ENCODE data around the gene ZNF597.

The ZNF597 gene

GRCh38 chr16:3454093-3454492 is 10.8 kb upstream of the ZNF597 start:
- TF ChIP-seq ZNF274 (IDR thresholded peaks at IDR 0.05; ENCODE audit: low read depth, low read length): no peak
- H3K4me3 ChIP-seq (ENCODE audit: low read length): no peak overlapping the region

DNA sequence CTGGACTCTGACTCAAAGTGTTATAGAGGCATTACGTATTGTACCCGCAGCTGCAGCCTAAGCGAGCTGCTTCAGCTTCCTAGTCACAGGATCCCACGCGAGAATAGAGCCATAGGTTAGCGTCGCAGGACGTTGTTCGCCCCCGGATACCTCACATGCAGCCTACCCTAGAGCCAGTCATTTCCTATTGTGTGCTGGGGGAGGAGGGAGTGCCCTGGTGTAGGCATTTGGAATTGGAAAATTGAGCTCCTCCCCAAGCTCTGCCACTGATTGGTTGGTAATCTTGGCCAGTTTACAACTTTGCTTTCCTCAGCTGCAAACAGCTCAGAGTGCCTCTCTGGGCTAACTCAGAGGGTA is 706 bp upstream of the ZNF597 start:
- TF ChIP-seq ZNF274 (IDR thresholded peaks at IDR 0.05; ENCODE audit: low read depth, low read length): no peak
- peak overlapping the region; percentile 70 for H3K4me3 ChIP-seq (ENCODE audit: low read length)

DNA sequence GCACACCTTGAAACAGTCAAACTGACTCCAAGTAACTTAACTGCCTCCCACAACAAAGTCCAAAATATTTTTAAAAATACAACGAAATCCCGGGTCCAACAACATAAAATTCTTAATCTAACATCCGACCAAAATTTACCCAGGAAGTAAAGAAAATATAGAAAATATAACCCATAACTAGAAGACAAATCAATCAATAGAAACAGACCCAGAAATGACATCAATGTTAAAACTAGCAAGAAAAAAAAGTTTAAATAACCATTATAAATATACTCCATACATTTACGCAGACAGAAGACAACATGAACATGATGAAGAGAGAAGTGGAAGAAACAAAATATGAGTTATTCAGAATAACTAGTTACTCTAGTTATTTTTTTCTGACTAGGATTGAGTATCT is 3.7 kb downstream of the ZNF597 start:
- H3K4me3 ChIP-seq (ENCODE audit: low read length): no peak overlapping the region
- no peak for TF ChIP-seq ZNF274 (IDR thresholded peaks at IDR 0.05; ENCODE audit: low read depth, low read length)

DNA sequence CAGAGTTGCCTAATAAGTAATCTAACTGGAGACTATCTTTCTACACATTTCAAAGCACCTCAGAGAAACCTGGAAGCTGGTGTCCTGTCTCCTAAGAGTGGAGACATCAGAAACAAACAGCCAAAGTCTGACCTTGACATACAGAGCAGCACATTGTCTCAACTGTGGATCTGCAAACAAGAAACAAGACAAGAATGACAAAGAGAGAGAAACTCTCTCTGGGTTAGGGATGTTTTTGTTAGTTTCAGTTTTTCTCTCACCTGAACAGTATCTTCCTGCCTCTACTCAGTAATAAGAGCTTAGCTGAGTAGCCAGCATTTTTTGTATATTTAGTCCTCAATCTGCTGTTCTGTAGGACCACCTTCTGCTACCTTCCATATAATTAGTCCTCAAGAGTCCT is 8.9 kb downstream of the ZNF597 start:
- peak overlapping the region; percentile 26; the same call in 1 of the 2 replicates for H3K4me3 ChIP-seq (ENCODE audit: low read length)
- TF ChIP-seq ZNF274 (IDR thresholded peaks at IDR 0.05; ENCODE audit: low read depth, low read length): no peak

DNA sequence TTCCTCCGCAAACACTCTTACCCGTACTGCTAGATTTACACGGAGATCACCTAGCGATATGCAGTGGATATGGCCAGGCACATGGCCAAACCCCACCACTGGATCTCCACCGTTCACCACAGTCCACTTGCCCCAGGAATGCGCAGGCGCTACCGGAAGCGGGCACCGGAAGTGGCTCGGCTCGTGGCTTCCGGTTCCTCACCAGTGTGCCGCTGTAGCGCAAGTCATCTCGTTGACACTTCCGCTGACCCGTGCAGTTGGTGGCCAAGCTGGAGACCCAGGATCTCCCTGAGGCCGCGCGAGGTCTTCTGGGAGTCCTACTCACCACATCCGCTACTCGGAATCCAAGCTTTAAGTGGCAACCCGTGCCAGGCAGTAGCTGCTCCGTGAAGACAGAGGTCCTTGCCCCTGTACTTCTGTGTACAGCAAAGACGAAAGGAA is 11.5 kb downstream of the ZNF597 start:
- no peak for TF ChIP-seq ZNF274 (IDR thresholded peaks at IDR 0.05; ENCODE audit: low read depth, low read length)
- H3K4me3 ChIP-seq (ENCODE audit: low read length): peak overlapping the region; percentile 6; the same call in 1 of the 2 replicates

DNA sequence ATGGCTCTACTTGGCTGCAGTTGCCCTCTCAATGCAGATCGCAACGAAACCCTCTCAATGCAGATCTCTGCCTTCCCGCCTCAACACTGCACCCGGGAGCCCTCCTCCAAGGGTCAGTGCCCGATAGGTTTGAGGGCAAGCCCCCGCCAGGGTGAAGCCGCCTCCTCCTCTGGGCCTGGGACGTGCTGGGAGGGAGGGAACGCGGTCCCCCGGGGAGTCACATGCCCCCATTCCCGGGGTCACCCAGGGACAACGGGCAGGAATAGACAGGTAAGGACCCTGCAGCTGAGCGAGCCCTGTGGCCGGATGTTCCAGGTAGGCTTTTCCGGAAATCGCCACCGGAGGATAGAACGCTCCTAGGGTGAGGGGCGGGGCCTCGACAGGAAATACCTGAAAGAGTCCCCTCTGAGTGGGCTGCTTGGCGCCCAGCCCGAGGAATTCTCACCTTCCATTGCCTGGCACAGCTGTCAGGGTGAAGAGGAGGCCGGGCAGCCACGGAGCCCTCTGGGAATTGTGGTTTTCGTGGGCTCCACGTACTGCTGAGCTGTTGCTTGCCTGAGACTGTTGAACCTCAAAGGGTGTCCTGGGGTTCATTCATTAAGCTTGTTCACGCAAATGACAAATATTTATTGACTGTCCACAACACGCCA is 29.4 kb downstream of the ZNF597 start:
- no peak for TF ChIP-seq ZNF274 (IDR thresholded peaks at IDR 0.05; ENCODE audit: low read depth, low read length)
- H3K4me3 ChIP-seq (ENCODE audit: low read length): no peak overlapping the region

- no peak overlapping the region for H3K4me3 ChIP-seq (ENCODE audit: low read length)
- TF ChIP-seq ZNF274 (IDR thresholded peaks at IDR 0.05; ENCODE audit: low read depth, low read length): no peak
Measured at GRCh38 chr16:3408561-3409197, 34.6 kb downstream of the ZNF597 start.

GRCh38 chr16:3401719-3402397 is 41.4 kb downstream of the ZNF597 start:
- H3K4me3 ChIP-seq (ENCODE audit: low read length): peak overlapping the region; percentile 85
- no peak for TF ChIP-seq ZNF274 (IDR thresholded peaks at IDR 0.05; ENCODE audit: low read depth, low read length)

- no peak for TF ChIP-seq ZNF274 (IDR thresholded peaks at IDR 0.05; ENCODE audit: low read depth, low read length)
- H3K4me3 ChIP-seq (ENCODE audit: low read length): peak within 1 kb of the TSS; percentile 97
Measured at GRCh38 chr16:3400779-3401688, 42.3 kb downstream of the ZNF597 start, which contains the start of the genes ZNF174 and ZSCAN32. ZNF174 (plus strand) TSS chr16:3401215; CDS start chr16:3402005, 790 bp downstream. ZSCAN32 (minus strand) TSS chr16:3401004; CDS start chr16:3397557, 3,447 bp downstream.

DNA sequence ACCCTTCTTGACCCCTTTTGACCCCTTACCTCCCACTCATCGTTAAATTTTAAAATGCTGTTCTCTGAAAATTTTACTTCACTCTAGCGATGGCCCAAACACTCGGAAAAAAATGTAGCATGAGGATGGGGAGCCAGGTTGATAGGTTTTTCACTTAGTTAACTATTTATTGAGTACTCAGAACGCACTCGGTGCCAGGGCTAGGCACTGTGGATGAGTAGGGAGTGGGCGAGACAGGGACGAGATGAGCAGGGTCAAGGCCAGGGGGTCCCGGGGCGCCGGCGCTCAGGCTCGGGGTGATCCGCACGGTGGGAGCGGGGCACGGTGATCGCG is 42.9 kb downstream of the ZNF597 start:
- TF ChIP-seq ZNF274 (IDR thresholded peaks at IDR 0.05; ENCODE audit: low read depth, low read length): no peak
- H3K4me3 ChIP-seq (ENCODE audit: low read length): peak overlapping the region; percentile 97

DNA sequence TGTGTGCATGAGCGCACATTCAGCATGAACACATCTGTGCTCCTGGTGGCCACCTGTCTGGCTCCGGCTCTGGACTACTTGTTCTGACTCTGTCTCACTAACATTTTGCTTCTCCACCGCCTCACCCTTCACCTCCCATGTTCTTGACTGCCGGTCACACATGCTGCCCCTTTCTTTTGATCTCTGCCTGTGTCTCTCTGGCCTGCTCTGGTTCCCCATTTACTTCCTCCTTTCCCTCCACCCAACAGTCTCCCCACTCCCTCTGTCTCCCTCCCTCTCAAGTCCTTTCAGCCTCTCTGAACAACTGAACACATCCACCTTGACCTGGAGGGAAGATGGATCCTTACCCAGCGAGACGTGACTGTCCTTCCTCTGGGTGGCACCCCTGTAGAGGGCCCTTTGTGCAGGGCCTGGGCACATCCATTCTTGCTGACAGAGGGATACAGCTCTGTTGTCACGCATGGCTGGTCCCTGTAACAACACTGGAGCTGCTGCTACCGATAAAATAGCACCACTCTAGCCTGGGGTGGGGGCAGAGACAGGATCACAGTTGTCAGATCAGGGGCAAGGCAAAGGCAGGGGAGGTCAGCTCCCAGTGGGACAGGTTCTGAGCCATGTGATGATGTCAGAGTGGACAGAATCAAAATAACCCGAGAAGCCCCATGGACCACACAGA is 53.5 kb downstream of the ZNF597 start:
- no peak overlapping the region for H3K4me3 ChIP-seq (ENCODE audit: low read length)
- no peak for TF ChIP-seq ZNF274 (IDR thresholded peaks at IDR 0.05; ENCODE audit: low read depth, low read length)

GRCh38 chr16:3388325-3388724 is 55.0 kb downstream of the ZNF597 start:
- no peak overlapping the region for H3K4me3 ChIP-seq (ENCODE audit: low read length)
- no peak for TF ChIP-seq ZNF274 (IDR thresholded peaks at IDR 0.05; ENCODE audit: low read depth, low read length)

DNA sequence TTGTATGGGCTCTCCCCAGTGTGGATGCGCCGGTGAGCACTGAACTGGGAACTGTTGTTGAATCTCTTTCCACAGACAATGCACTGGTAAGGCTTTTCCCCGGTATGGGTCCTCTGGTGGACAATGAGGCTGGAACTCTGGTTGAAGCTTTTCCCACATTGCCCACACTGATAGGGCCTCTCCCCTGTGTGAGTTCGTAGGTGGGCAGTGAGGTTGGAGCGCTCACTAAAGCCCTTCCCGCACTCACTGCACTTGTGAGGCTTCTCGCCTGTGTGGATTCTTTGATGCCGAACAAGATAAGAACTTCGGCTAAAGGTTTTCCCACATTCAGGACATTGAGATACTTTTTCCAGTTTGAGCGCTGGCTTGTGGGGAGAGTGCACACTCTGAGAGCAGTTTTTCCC is 60.3 kb downstream of the ZNF597 start:
- no peak for TF ChIP-seq ZNF274 (IDR thresholded peaks at IDR 0.05; ENCODE audit: low read depth, low read length)
- H3K4me3 ChIP-seq (ENCODE audit: low read length): no peak overlapping the region

Data from GM08714 (cell line).